Articular chondrocyte of knee joint (primary cell): ENCODE data around the gene ADAMTS10. TPM values are rescaled to one million over a fixed set of nuclear protein-coding genes. Genes with fewer than 3 reads are reported as not detected.

Experiments used
- total RNA-seq: library from RNA; depleted of rRNA; stranded (reverse); fragments of >200 nt; gene quantifications from 2 replicates; pipeline ENCODE4 v1.2.3, GENCODE V29; 2012

The ADAMTS10 gene
- total RNA-seq: 21.4 and 27.2 TPM in 2 replicates

DNA sequence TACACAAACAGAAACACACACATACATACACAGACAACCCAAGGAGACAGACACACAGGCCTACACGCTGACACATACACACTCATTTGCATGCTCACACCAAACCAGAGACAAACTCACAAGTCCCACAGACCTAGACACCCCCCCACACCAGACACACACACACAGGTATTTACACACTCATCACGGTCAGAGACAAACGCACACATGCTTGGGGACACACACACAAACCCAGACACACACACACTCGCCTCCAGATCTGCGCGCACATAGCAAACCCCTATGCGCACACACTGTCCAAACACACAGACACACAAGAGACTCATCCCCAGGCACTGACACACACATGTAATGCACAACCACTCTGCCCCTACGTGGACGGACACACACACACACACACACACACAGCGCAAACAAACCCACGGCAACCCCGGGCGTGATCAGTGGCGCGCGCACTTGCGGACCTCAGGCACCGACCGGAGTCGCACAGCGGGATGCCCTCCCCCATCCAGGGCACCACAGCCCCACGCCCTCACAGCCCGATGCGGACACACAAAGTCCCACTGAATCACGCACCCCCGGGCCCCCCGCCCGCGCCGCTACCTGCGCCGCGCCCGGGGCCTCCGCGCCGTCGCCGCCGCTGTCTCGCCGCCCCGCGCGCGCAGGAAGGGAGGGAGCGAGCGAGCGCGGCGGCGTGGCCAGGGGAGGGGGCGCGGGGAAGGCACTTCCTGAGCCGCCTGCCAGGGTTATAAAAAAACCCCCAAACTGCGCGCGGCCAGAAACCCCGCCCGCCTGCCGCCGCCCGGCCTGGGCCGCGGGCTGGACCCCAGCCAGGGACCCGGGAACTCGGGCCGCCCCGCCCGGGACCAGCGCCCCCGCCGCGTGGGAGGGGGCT is at the start of gene ADAMTS10:
TSS of gene ADAMTS10 (minus strand) at position 675 of the 895 bp plus-strand sequence. CDS start 5,005 bp downstream, outside the sequence.

DNA sequence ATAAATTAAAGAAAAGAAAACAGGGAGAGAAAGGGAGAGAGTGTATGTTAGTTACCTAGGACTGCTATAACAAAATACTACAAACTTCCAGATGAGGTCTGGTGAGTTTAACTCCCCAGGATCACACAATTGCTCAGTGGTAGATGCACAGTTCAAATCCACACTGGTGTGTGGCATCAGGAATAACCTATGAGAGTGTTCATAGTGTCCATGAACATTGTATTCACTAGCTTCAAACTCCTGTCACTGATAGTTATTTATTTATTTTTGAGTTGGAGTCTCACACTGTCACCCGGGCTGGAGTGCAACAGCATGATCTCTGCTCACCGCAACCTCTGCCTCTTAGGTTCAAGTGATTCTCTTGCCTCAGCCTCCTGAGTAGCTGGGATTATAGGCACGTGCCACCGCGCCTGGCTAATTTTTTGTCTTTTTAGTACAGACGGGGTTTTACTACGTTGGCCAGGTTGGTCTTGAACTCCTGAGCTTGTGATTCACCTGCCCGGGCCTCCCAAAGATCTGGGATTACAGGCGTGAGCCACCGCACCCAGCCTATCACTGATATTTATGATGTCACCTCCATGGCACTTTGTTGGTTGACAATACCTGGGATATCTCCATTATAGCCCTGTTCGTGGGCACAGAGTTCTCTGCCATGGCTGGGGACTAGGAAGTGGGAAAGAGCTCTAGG is 19.6 kb upstream of the ADAMTS10 start, which contains the start of gene NFILZ:
TSS of gene NFILZ (plus strand) at position 638 of the 688 bp plus-strand sequence. CDS start 46,133 bp downstream, outside the sequence.

GRCh38 chr19:8577247-8577646 is 33.3 kb downstream of the ADAMTS10 start, which contains the start of gene MYO1F:
Gene MYO1F (minus strand): TSS chr19:8577442. CDS start chr19:8577309, 133 bp downstream.

Other genes starting within 250 kb of the ADAMTS10 start
- 10.3 and 15.3 TPM in 2 replicates for gene ANGPTL4, start 246.6 kb downstream of the ADAMTS10 start, total RNA-seq
- gene RAB11B, start 220.4 kb downstream of the ADAMTS10 start, total RNA-seq: 18.0 and 20.3 TPM in 2 replicates
- gene MARCHF2, start 197.4 kb downstream of the ADAMTS10 start, total RNA-seq: 45.9 and 46.8 TPM in 2 replicates
- 48.4 and 51.6 TPM in 2 replicates for gene HNRNPM, start 165.7 kb downstream of the ADAMTS10 start, total RNA-seq
- gene PRAM1, start 108.1 kb downstream of the ADAMTS10 start, total RNA-seq: under 0.01 TPM in 1 of 2 replicates, not detected in the other
- 3.7 and 6.4 TPM in 2 replicates for gene ZNF414, start 96.5 kb downstream of the ADAMTS10 start, total RNA-seq
- 0.22 and 0.26 TPM in 2 replicates for gene MYO1F, start 33.3 kb downstream of the ADAMTS10 start, total RNA-seq
- not detected in 2 replicates for gene NFILZ, start 19.9 kb upstream of the ADAMTS10 start, total RNA-seq
- gene ACTL9, start 88.1 kb upstream of the ADAMTS10 start, total RNA-seq: not detected in 2 replicates
- gene OR2Z1, start 110.9 kb upstream of the ADAMTS10 start, total RNA-seq: not detected in 2 replicates
- 23.1 and 28.3 TPM in 2 replicates for gene ZNF558, start 221.6 kb upstream of the ADAMTS10 start, total RNA-seq
- gene MBD3L1, start 221.7 kb upstream of the ADAMTS10 start, total RNA-seq: not detected in 2 replicates